Measurements from ENCODE around the gene GTF2A1L.
"Not testable (repeated sequence)": the region's sequence is repeated elsewhere in the genome, so short reads cannot be mapped to it uniquely, and the experiment has no call there.

Gene GTF2A1L

GRCh38 chr2:48693645-48694044, 76.0 kb downstream of the GTF2A1L start:
- DNase-seq (ENCODE audit: low read depth): no peak

DNA sequence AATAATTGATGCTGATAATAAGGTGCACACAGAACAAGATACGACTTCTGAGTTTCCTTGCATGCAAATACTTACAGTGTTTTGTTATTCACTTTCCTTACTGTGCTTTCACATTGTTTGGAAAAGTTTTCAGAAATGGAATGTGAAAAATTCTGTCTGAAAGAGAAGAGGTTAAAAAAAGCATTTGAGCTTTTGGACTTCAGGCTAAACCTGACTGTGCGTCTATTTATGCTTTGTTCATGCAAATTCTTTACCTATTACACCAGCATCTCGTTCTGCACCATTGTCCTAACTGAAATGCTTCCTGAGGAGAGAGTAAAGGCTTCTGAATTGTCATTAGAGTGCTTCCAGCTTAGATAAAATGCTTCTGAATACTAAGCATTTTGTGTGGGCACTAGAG, 76.5 kb downstream of the GTF2A1L start:
- no peak for DNase-seq (ENCODE audit: low read depth)
- no peak overlapping the region for H3K4me3 ChIP-seq (ENCODE audit: low read depth, low read length)

More at GRCh38 chr2:48693645-48694044, 76.0 kb downstream of the GTF2A1L start:
- no peak overlapping the region for H3K4me3 ChIP-seq (ENCODE audit: low read depth, low read length)

GRCh38 chr2:48695991-48696390, 78.3 kb downstream of the GTF2A1L start:
- no peak overlapping the region for H3K4me3 ChIP-seq (ENCODE audit: low read depth, low read length)
- no peak for DNase-seq (ENCODE audit: low read depth)

GRCh38 chr2:48696881-48697280, 79.2 kb downstream of the GTF2A1L start:
- no peak for DNase-seq (ENCODE audit: low read depth)
- H3K4me3 ChIP-seq (ENCODE audit: low read depth, low read length): no peak overlapping the region

DNA sequence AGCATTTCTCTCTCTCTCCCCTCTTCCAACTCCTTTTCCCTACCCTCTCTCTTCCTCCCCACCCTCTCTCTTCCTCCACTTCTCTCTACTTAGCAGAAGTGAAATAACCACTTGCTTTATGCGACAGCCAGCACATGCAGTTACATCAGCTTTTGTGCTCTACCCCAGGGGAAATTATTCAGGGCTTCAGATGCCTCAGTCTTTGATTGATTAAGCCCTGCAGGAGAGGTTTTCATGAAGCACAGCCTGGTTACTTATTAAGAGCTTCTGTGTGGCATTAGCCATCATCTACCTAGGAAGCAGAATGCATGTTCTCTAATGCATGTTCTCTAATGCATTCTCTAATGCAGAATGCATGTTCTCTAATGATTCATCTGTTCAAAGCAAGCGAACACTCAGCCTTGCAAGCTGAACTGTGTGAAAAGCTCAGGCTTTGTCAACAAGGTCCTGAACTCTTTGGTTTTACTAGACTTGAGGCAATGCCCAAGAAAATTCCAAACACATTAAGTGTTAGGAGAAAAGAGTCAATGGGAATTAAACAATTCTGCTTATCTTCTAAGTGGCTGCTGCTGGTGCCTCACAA, 81.8 kb downstream of the GTF2A1L start:
- DNase-seq (ENCODE audit: low read depth): no peak
- H3K4me3 ChIP-seq (ENCODE audit: low read depth, low read length): no peak overlapping the region

- not testable (repeated sequence) for DNase-seq (ENCODE audit: low read depth); H3K4me3 ChIP-seq (ENCODE audit: low read depth, low read length)
Observed at GRCh38 chr2:48703621-48704020, 86.0 kb downstream of the GTF2A1L start.

- DNase-seq (ENCODE audit: low read depth): no peak
- no peak overlapping the region for H3K4me3 ChIP-seq (ENCODE audit: low read depth, low read length)
Observed at GRCh38 chr2:48707466-48707865, 89.8 kb downstream of the GTF2A1L start.

GRCh38 chr2:48709096-48710034, 91.7 kb downstream of the GTF2A1L start:
- H3K4me3 ChIP-seq (ENCODE audit: low read depth, low read length): no peak overlapping the region
- no peak for DNase-seq (ENCODE audit: low read depth)

DNA sequence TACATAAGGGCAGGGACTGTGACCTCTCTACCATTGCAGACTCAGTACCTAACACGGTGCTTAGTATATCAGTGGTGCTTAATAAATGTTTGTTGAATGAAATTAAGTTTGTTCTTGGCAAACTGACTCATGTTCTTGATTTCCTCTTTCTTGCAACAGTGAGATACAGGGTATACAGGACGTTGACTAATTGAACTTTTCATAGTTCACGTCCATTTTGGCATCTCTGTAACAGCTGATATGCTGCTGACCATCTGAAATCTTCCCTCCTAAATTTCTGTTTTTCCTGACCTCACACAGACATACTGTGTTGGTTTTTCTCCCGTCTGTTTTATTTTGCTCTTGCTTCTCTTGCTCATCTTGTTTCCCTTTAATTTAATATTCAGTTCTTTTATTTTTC, 93.7 kb downstream of the GTF2A1L start:
- no peak for DNase-seq (ENCODE audit: low read depth)
- H3K4me3 ChIP-seq (ENCODE audit: low read depth, low read length): no peak overlapping the region

DNA sequence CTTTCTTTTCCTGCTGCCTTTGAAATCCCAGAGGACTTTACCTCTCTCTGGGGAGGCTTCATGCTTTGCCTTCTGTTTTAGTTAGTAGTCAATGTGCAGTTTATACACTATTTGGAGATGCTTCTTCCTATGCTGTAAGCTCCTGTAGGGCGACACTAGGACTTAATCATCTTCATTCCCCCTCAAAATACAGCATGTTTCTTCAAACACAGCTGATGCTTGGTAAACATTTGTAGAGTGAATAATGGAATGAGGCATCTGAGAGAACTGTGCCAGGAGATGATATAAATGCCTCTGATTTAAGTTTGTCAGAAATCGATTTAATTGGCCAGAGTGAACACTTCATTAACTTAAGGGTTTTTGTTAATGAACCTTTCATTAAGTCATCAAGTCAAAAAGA, 94.5 kb downstream of the GTF2A1L start:
- DNase-seq (ENCODE audit: low read depth): no peak
- no peak overlapping the region for H3K4me3 ChIP-seq (ENCODE audit: low read depth, low read length)

DNA sequence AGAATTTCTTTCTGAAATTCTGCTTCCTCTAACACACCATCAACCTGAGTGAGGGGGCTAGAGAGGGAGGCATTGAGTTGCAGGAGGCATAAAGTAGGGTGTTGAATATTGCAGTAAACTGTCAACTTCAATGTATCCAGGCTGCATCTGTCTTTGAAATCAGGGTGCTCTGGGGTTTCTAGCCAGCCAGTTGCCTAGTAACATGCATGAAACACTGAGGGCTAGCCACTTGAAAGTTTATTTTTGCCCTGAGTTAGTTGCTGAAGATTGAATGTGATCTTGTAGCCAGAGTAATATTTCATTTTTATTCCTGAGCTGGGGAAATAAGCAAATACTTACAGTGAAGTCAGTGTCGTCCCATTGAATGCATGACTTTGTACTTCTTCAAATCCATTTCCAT, 96.0 kb downstream of the GTF2A1L start:
- H3K4me3 ChIP-seq (ENCODE audit: low read depth, low read length): no peak overlapping the region
- DNase-seq (ENCODE audit: low read depth): no peak

- no peak for DNase-seq (ENCODE audit: low read depth)
- no peak overlapping the region for H3K4me3 ChIP-seq (ENCODE audit: low read depth, low read length)
Observed at GRCh38 chr2:48714245-48714644, 96.6 kb downstream of the GTF2A1L start.

DNA sequence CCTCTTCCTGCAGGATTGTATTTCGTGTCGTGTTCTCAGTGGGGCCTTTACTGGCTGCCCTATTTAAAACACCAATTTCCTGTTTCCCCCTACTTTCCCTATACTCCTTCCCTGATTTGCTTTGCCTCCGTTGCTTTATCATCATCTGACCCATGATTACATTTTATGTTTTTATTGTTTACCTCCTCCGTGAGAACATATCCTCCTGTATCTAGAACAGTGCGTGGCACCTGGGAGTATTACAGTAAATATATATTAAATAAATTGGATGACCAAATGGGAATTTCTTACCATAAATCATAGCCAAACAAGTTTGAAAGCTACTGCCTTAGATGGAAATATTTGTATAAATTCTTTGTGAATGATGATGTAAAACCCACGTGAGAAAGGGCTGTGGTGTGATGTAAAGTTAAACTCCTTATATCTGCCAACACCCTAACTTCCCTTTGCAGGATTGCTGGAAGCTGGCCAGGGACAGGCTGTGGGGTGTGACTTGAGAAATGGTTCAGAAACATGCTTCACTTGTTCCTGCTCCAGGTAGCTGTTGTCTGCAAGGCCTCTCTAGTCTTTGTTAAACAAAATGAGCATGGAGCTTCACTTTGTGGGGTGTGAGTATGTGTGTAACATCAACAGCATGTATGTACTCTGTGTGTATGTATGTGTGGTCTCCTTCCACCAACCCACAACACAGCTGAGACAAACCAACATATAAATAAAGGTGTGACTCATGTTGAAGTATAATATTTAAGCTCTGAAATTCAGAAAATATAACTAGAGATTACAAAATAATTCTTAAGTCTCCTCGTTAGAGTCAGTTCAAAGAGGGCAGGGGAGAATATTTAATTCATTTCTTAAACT, 97.6 kb downstream of the GTF2A1L start:
- DNase-seq (ENCODE audit: low read depth): no peak

DNA sequence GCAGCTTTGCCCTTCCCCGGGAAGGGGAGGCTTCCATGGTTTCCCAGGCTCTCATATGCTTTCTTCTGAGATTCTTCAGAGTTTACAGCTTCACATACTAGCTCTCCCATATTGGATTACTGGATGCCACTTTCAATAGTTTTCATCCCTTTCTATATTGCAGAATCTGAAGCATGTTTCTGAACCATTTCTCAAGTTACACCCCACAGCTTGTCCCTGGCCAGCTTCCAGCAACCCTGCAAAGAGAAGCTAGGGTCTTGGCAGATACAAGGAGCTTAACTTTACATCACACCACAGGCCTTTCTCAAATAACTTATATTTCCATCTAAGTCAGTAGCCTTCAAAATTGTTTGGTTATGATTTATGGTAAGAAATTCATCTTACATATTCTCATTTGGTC, 98.3 kb downstream of the GTF2A1L start:
- no peak overlapping the region for H3K4me3 ChIP-seq (ENCODE audit: low read depth, low read length)
- peak; percentile 61 for DNase-seq (ENCODE audit: low read depth)

More for the DNA sequence above, 97.6 kb downstream of the GTF2A1L start:
- no peak overlapping the region for H3K4me3 ChIP-seq (ENCODE audit: low read depth, low read length)

GRCh38 chr2:48717846-48718245, 100.2 kb downstream of the GTF2A1L start:
- no peak for DNase-seq (ENCODE audit: low read depth)
- no peak overlapping the region for H3K4me3 ChIP-seq (ENCODE audit: low read depth, low read length)

GRCh38 chr2:48719480-48720177, 102.0 kb downstream of the GTF2A1L start:
- no peak for DNase-seq (ENCODE audit: low read depth)

GRCh38 chr2:48721158-48721557, 103.5 kb downstream of the GTF2A1L start:
- H3K4me3 ChIP-seq (ENCODE audit: low read depth, low read length): no peak overlapping the region
- no peak for DNase-seq (ENCODE audit: low read depth)

More at GRCh38 chr2:48719480-48720177, 102.0 kb downstream of the GTF2A1L start:
- H3K4me3 ChIP-seq (ENCODE audit: low read depth, low read length): no peak overlapping the region

DNA sequence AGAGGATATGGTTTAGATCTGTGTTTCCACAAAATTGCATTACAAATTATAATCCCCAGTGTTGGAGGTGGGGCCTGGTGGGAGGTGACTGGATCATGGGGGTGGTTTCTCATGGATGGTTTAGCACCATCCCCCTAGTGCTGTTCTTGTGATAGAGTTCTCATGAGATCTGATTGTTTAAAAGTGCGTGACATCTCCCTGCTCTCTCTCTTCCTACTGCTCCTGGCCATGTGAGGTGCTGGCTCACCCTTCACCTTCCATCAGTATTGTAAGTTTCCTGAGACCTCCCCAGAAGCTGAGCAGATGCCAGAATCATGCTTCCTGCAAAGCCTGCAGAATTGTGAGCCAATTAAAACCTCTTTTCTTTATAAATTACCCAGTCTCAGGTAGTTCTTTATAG, 104.7 kb downstream of the GTF2A1L start:
- H3K4me3 ChIP-seq (ENCODE audit: low read depth, low read length): no peak overlapping the region
- DNase-seq (ENCODE audit: low read depth): no peak

GRCh38 chr2:48723129-48723528, 105.5 kb downstream of the GTF2A1L start:
- no peak for DNase-seq (ENCODE audit: low read depth)
- H3K4me3 ChIP-seq (ENCODE audit: low read depth, low read length): no peak overlapping the region
